HG03045 (cell line): ENCODE results near the gene PRKCE.
"Not testable (repeated sequence)": the region's sequence is repeated elsewhere in the genome, so short reads cannot be mapped to it uniquely, and the experiment has no call there.

Experiments
- ATAC-seq: cut with Tn5 transposase; IDR thresholded peaks from one replicate; pipeline ENCODE4 v1.9.1; 2021; ENCODE audit warnings: mild to moderate bottlenecking, moderate library complexity; ENCODE audit not compliant: unreplicated experiment

The PRKCE gene

DNA sequence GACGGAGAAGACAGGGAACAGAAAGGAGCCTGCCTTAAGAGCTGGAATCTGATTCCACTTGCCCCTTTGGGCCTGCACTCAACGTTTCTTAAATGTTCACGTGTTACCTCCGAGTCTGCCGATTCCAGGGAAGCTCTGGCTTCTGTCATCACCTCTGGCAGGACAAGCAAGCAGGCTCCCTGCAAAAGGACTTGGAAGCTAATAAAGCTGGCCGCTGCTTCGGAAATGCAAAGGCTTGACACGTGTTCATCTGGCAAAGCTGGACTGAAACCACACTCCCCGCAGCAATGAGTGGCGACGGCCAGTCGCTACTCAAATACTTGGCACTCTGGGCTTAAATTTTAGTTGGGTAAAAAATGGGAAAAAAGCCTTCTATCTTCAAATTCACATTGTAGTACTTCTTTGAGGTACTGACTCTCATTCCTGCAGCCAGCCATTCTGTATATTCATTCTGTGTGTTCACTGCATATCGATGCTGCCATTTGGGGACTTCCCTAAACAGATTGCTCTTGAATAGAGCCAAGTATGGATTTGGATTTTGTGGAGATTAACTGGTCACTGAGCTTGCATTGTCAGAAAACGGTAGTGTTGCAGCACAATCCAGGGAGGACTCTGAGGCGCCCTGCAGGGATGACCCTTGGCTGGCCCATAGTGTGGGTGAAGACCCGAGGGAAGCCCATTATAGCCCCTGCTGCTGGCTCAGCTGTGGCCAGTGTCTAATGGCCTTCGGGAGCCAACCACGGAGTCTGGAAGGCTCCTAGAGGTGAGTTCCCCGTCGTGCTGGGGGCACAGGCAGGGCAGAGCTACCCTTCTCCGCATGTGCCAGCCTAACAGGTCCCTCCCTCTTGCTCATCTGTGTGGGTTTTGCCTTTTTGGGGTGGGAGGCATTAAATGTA lies 231.5 kb downstream of the PRKCE start:
- ATAC-seq = no peak

DNA sequence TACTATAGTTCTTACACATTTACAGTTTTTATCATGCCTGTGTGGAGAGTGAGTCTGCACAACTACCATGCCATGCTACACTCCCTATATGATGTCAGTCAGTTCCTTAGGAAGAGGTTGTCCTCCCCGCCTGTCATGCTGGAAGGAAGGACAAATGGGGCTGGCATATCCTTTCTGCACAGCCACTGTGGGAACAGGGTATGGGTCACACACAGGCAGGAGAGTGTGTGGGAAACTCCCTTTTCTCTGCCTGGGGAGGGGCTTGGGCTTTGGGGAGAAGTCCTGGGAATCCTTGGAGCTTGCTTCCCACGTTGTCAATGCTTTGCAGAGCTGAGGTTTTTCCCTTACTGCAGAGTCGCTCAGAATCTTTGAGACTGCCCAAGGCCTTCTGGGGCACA lies 232.1 kb downstream of the PRKCE start:
- ATAC-seq = no peak

DNA sequence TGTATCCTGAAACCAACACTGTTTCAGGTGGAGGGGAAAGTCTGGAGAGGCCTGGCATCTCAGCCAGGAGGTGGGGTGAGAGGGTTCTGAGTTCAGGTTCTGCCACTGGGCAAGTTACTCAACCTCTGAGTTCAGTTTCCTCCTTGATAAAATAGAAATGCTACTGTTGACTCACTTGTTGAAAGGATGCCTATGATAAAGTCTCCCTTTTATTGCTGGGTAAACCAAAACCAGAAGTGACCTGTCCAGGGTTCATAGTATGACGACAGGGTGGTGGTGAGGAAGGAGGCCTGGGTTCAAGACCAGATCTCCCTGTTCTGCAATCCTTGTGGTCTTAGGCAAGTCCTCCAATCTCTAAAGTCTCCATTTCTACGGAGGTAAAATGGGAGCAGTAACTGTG lies 232.7 kb downstream of the PRKCE start:
- ATAC-seq = no peak

DNA sequence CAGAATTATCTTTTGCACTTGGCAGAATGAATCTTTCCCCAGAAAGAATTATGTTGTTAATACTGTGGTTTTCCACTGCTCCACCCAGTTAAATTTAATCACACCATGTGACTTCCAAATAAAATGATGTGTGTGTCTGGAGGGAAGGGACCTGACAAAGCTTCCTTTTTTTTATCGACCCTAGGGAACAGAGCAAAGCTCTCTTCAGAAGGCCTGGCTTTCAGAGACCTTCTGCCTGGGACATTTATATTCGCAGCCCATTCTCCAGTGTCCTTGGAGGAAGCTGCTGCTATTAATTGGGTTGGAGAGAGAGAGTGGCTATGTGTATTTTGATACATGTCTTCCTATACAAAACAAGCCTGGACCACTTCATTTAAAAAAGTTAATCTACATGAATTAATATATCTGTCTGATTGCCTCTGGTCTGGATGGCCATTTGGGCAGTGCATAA lies 233.7 kb downstream of the PRKCE start:
- no peak for ATAC-seq

DNA sequence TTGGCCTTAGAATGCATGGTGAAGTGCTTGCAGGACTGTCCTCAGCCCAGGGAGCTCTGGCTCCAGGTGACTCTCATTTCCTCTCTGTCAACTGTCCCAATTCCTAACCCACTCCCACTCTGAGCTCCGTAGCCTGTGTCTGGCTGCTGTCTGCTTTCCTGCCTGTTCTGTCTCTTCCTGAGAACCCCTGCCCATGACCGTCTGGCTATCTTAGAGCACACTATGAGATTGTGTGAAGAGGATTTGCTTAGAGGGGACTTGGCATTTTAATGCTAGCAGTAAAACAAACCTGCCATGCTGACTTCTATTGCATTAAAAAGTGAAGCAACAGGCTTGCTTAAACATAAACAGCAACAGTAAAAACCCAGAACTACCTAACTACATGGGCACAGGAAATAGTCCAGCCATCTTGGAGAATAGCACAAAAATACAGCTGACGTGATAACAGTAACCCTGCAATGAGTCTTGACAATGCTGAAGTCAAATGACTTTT lies 234.7 kb downstream of the PRKCE start:
- no peak for ATAC-seq

DNA sequence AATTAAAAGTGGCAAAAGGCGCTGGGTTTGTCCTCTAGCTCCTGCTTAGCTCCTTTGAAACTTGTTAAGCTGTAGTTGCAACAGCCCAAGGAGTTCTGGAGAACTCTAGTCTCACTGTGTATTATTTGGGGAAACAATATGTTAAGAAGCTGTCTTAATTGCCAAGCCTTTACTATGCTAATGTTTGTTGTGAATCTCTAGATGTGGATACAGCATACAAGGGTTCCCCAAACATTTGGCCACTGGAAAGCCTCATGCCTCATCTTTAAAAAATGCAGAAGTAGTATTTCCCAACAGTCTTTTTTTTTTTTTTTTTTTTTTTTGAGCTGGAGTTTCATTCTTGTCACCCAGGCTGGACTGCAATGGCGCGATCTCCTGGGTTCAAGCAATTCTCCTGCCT lies 236.7 kb downstream of the PRKCE start:
- ATAC-seq = no peak

DNA sequence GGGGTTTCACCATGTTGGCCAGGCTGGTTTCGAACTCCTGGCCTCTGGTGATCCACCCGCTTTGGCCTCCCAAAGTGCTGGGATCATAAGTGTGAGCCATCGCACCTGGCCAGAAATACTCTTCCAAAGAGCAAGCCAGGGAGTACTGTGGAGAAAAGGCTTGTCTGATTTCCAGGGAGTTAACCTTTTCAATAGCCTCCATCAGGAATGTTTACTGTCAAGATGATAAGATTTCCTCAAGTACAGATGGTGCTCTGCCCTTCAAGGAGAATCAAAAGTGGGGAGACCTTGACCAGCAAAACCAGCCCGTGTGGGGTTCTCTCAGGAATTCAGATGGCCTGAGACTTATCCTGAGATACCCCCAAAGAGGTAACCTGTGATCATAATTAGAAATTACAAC lies 237.2 kb downstream of the PRKCE start:
- ATAC-seq = no peak

DNA sequence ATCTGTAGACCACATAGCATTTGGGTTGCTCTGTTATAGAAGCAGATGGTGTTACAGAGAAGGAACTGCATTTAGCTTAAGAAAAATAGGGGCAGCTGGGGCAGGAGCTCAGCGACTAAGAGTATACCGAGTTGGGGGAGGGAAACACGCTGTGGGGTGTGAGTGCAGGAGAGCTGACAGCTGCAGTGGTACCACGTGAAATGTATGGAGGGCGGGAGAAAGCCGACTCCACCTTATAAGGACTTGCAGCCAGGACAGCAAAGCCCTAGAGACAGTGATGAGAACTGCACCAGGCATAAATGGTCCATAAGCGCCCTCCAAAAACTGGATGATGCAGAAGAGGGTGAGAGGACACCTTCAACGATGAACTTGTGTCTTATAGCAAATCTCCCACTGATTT lies 237.6 kb downstream of the PRKCE start:
- peak; percentile 85 for ATAC-seq

DNA sequence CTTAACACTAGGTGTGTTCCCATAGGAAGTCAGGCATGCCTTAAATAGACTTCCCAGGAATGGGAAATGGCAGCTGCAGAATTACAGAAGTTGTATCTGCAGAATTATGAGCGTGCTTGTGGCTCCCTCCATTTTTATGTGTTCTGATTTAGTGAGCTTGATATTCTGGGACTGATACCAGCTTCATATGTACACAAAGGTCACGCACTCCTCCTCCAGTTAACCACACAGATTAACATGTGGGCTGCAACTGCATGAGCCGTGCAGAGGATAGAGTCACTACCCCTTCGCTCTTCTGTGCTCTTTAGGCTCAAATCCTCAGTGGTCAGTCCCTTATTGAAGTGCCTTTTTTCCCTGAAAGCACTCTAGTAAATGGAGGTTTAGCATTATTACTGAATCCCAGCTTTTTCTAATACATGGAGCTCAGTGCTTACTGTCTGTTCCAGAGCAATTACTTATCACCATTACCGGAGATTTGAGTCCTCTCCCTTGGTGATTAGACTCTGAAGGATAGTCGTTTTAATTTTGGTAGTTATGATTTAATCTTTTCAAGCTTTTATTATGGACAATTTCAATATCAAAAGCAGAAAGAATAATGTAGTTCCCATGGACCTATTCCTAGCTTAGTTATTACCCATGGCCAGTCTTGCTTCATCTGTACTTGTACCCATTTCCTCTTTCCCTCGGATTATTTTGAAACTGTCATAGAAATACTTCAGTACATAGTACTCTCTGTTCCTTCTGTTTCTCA lies 238.3 kb downstream of the PRKCE start:
- peak; percentile 42 for ATAC-seq

DNA sequence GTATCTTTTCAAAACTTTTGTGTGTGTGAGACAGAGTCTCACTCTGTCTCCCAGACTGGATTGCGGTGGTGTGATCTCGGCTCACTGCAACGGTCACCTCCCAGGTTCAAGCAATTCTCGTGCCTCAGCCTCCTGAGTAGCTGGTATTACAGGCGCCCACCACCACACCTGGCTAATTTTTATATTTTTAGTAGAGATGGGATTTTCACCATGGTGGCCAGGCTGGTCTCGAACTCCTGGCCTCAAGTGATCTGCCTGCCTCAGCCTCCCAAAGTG lies 238.8 kb downstream of the PRKCE start:
- not testable (repeated sequence) for ATAC-seq

DNA sequence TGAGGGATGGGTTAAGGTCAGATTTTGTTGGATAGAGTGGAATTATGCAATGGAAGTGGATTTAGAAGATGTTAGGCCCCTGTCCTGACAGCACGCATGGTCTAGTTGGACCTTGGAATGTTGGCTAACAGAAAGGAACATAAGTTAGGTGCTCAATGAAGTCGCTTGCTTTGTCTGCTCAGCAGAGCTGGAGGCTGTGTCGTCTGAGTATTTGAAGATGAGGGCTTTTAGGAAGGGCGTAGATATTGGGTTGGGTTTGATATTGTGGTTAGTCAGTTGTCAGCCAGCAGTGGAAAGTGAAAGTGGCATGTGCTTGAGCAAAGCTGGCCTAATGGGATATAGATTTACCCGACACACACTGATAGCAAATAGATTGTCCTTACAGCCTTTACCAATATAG lies 239.3 kb downstream of the PRKCE start:
- no peak for ATAC-seq

DNA sequence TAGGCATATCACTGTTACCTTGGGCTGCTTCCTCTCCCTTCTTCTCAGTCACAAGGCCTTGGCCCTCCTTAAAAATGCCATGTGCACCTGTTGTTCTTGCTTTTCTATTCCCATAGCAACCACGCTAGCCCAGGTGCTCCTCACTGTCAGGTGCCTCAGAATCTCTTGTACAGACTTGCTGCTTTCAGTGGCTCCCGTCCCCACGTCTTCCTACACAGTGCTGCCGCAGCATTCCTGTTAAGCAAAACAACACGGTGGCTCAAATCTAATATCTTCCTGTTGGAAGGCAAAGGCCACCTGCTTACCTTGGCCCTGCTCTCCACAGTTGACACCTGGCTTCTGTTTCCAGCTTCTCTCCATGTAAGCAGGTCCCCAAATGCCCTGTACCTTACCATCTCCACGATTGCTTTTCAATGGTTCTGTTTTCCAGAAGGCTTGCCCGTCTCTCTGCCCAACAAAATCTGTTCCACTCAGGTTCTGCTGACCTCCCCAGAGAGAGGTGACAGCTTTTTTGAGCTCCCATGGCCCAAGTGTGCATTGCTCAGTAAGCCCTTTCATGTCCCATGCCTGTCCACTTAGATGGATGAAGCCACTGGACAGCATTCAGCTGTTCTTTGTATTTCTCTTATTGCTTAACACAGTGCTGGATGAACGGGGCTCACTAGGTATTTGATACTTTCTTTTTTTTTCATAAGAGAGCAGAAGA lies 240.4 kb downstream of the PRKCE start:
- ATAC-seq = no peak

DNA sequence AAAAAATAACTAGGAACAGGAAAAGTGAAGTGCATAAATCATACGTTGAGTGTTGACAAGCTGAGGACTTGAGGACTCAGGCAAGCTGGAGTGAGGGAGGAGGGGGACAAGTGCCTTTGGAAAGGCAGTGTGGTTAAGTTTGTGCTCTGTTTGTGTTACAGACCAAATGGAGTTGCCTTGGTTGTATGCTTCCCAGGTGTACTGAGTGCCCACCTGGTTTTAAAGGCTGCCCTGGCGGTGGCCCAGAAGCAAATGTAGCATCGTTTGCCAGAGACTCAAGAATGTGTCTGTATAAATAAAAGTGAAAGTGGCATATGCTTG lies 240.9 kb downstream of the PRKCE start:
- no peak for ATAC-seq

DNA sequence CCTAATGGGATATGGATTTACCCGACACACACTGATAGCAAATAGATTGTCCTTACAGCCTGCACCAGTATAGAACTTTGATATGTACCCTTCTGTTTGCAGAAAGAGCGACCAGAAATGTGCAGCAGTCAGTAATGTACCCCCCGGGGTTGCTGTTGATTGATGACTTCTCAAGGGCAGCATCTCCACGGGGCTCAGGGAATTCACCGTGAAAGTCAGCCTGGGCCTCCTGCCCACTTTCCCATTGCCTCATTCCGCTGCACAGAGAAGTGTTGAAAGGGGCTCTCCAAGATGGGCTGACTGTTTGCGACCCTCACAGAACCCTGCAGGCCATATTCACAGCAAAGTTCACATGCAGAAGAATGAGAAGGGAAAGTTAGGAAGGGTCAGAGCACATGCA lies 241.3 kb downstream of the PRKCE start:
- no peak for ATAC-seq

DNA sequence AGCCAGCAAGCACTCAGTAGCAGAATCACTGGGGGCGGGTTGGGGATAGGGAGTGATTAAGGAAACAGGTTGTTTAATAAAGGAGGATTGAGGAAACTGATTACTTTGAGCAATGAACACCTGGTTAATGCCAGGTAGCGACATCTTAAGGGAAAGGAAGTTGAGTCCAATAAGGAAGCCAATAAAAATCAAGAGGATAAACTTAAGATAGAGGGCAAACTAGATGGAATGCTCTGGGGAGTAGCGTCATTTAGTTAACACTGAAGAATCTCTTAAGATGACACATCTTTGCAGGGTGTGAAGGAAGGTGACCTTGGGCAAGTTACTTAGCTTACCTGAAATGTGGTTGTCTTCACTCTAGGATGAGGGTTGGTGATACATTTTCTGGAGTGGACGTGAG lies 242.7 kb downstream of the PRKCE start:
- no peak for ATAC-seq

DNA sequence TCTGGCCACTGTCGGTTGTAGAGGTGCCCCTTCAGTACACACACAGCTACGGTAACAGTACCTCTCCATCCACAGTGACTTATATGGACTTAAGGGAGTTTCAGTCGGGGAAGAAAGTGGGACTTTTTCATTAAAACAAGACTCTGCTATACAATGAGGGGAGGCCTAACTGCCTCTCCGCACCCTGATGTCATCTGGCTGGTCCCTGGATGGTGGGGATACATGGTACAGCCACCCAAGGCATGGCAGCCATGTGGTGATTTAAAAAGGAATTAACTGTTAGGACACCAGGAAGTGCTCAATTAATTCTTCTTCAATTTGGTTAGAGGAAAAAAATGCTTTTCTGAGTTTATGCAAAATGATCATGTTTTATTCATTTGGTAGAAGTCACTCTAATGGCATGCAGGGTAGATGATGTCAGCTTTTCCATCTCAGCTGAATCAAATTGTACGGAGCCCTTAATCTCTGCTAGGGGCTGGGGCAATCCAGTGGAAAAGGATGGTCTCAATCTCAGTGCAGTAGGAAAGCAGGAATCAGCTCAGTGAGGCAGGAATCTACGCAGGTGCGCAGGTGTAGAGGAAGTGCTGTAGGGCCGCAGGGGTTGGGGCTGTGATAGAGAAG lies 243.9 kb downstream of the PRKCE start:
- no peak for ATAC-seq

DNA sequence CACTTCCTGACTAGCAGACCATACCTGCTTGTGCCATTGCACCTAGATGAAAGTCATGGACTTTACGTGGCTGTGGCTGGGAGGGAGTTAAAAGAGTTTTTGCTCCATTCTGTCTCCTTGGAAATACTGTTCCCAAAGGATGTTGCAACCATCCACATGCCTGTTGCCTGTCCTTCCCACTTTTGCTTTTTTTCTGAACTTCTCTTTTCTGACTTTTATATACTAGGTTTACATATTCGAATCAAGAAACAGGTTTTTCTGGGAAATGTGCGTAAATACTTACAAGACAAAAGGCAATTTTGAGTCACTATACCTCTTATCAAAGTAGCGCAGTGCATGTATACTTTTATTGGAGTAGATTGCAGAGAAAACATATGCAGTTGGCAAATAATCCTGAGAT lies 244.8 kb downstream of the PRKCE start:
- no peak for ATAC-seq

DNA sequence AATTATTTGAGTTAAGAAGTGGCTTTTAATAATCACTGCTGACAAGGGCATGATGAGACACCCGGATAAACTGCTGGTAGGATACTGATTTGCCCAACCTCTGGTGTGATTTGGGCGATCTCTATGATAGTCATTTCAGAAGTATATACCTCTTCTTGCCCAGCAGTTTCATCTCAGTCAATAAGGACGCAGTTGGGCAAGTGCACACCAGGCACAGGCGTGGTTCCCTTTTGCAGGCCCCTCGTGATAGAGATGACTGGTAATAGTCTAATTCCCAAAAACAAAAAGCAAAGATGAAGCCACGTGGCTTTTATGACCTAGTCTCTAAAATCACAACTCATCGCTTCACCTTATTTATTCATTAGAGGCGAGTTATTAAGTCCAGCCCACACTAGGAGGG lies 246.4 kb downstream of the PRKCE start:
- ATAC-seq = no peak

DNA sequence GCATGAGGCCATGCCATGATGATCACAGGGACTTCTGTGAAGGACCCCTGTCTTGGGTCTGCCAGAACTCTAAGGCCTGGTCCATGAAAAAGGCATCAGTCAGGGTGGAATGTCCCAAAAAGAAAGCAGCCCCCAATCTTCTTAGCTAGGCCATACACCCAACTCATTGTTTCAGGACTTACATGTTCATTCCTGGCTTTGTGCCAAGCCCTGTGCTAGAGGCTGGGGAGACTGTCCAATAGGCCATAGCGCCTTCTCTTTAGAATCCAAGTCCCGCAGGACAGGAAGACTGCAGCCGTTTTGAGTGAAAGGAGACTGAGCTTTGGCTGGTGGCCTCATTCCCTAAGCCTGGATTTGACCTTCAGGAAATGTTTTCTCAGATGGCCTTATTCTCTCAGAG lies 247.3 kb downstream of the PRKCE start:
- no peak for ATAC-seq

DNA sequence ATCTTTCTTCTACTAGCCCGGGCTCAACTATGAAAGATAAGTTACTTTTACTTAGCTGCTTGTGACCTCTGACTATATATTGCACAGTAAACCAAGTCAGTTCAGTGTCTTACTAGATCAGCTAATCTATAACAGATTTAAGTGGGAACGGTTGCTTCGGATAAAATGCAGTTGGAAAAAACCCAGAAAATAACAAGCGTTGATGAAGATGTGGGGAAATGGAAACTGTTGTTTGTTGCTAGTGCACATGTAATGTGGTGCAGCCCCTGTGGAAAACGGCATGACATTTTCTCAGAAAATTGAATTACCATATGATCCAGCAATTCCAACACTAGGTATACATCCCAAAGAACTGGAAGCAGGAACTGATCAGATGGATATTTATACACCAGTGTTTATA lies 248.5 kb downstream of the PRKCE start:
- no peak for ATAC-seq

DNA sequence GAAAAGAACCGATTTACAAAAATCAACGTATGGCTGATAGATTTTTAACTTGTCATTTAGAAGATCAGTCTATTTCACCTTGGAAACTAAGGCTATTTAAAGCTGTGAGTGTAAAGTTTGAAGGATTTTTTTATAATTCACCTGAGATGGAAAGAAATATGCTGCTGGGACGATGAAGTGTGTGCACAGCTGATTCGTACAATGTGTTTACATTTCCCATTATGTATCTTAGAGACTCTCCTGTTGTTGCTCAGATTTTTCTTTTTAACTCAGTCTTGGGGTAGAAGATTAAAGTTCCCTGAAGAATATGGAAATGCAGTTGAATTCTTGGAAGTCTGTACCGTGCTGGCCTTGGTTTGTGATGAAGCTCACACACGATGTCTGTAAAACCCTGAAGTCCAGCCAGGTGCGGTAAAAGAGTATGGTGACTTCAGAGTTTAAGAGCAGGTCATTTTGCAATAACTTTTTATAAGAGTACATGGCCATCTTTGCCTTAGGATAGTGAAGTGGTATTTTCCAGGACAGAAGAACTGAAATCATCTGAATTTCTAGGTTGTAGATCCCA lies 250.1 kb downstream of the PRKCE start:
- no peak for ATAC-seq
